ENCODE data around the gene ACTR3C. TPM values are rescaled to one million over a fixed set of nuclear protein-coding genes. Genes with fewer than 3 reads are reported as not detected.

Gene ACTR3C
- 10 to 100 TPM in 1 of 2 donors, 1 to 10 TPM in 1; 2.9 to 12.6 TPM for total RNA-seq

DNA sequence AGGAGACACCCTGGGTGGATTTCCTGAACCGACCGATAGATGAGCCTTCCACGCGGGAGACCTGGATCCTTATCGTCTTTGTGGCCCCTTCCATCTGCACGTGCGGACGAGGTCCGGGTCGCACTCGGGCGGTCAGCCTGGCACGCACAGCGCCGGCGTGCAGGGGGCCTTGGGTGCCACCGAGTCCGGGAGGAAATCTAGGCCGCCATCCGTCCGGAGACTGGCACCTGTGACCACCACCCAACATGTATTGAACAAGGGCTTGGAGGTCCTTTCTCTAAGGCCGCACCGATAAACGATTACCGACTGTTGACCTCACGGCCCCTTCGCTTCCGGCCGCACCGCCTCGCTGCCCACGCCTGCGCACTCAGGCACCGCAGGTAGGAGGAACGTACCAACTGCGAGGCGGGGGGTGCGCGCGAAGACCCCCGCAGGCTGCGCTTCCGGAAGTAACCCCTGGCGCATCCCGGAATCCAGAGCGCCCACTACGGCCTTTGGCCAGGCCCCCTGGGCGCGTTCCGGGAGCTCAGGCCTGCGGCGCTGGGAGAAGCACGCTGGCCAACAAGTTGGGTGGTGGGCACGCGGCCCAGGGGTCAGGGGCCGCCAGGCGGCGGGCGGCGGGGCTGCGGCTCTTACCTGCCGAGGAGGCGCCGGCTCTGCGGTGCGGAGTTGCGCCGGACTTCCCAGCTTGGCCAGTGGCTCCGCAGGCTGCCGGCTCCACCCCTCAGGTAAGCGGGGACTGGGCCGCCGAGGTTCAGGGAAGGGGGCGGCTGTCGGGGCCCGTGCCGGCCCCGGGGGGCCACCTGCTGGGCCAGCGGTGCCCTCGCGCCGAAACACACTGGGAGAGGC lies at the start of gene ACTR3C, which contains the start of gene LRRC61:
Gene ACTR3C, minus strand, starts transcription at position 713 of the 849 bp plus-strand sequence. CDS start 28,249 bp downstream, outside the sequence.
Gene LRRC61, plus strand, starts transcription at position 523 of the 849 bp plus-strand sequence. CDS start 13,507 bp downstream, outside the sequence.
- ATAC-seq (peak; percentile 80 to 84), DNase-seq (ENCODE audit: low spot score) (peak; percentile 84)
- Mint-ChIP-seq H3K4me3 (peak within 1 kb of the TSS; percentile 97), H3K4me1 (ENCODE audit: low read depth in 2 of 2) (peaks cover 41% of the 10 kb centered on the region in 2 donors), H3K36me3 (peaks cover 4% of the 10 kb centered on the region), H3K27ac (peak within 1 kb of the TSS; percentile 99), H3K9me3 (no peaks in the 10 kb centered on the region), H3K27me3 (no peaks in the 10 kb centered on the region)

DNA sequence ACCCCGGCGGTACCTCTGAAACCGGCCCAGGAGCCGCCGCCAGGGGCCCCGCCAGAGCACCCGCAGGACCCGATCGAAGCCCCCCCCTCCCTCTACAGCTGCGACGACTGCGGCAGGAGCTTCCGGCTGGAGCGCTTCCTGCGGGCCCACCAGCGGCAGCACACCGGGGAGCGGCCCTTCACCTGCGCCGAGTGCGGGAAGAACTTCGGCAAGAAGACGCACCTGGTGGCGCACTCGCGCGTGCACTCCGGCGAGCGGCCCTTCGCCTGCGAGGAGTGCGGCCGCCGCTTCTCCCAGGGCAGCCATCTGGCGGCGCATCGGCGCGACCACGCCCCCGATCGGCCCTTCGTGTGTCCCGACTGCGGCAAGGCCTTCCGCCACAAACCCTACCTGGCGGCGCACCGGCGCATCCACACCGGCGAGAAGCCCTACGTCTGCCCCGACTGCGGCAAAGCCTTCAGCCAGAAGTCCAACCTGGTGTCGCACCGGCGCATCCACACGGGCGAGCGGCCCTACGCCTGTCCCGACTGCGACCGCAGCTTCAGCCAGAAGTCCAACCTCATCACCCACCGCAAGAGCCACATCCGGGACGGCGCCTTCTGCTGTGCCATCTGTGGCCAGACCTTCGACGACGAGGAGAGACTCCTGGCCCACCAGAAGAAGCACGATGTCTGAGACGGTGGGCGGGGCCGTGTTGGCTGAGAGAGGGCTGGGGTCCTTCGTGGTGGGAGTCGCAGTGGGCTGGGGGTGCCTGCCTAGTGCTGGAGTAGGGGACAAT lies 49.1 kb upstream of the ACTR3C start:
- H3K4me1 Mint-ChIP-seq (ENCODE audit: low read depth in 2 of 2), result peaks cover 16 to 30% of the 10 kb centered on the region in 2 donors
- ATAC-seq (no peak), DNase-seq (ENCODE audit: low spot score) (no peak)
- no peaks in the 10 kb centered on the region for H3K36me3 Mint-ChIP-seq
- H3K9me3 Mint-ChIP-seq, result no peaks in the 10 kb centered on the region
- H3K27me3 Mint-ChIP-seq, result no peaks in the 10 kb centered on the region
- H3K27ac Mint-ChIP-seq, result no peak overlapping the region
- H3K4me3 Mint-ChIP-seq, result no peak overlapping the region

DNA sequence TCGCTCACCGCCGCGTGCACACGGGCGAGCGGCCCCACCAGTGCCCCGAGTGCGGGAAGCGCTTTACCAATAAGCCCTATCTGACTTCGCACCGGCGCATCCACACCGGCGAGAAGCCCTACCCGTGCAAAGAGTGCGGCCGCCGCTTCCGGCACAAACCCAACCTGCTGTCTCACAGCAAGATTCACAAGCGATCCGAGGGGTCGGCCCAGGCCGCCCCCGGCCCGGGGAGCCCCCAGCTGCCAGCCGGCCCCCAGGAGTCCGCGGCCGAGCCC lies 48.6 kb upstream of the ACTR3C start:
- DNase-seq (ENCODE audit: low spot score) (no peak), ATAC-seq (no peak)
- no peak overlapping the region for H3K4me3 Mint-ChIP-seq
- H3K36me3 Mint-ChIP-seq, result no peaks in the 10 kb centered on the region
- H3K27me3 Mint-ChIP-seq, result no peaks in the 10 kb centered on the region
- H3K9me3 Mint-ChIP-seq, result no peaks in the 10 kb centered on the region
- H3K27ac Mint-ChIP-seq, result no peak overlapping the region
- peaks cover 14 to 29% of the 10 kb centered on the region in 2 donors for H3K4me1 Mint-ChIP-seq (ENCODE audit: low read depth in 2 of 2)

DNA sequence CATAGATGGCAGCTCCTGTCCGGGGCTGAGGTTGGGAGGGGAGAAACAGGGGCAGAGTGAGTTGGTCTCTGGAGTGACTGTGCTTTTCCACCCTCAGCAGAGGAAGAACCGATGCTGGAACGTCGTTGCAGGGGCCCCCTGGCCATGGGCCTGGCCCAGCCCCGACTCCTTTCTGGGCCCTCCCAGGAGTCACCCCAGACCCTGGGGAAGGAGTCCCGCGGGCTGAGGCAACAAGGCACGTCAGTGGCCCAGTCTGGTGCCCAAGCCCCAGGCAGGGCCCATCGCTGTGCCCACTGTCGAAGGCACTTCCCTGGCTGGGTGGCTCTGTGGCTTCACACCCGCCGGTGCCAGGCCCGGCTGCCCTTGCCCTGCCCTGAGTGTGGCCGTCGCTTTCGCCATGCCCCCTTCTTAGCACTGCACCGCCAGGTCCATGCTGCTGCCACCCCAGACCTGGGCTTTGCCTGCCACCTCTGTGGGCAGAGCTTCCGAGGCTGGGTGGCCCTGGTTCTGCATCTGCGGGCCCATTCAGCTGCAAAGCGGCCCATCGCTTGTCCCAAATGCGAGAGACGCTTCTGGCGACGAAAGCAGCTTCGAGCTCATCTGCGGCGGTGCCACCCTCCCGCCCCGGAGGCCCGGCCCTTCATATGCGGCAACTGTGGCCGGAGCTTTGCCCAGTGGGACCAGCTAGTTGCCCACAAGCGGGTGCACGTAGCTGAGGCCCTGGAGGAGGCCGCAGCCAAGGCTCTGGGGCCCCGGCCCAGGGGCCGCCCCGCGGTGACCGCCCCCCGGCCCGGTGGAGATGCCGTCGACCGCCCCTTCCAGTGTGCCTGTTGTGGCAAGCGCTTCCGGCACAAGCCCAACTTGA lies 48.0 kb upstream of the ACTR3C start:
- H3K4me1 Mint-ChIP-seq (ENCODE audit: low read depth in 2 of 2), result peaks cover 14 to 26% of the 10 kb centered on the region in 2 donors
- H3K27me3 Mint-ChIP-seq, result no peaks in the 10 kb centered on the region
- no peaks in the 10 kb centered on the region for H3K9me3 Mint-ChIP-seq
- ATAC-seq, result no peak
- H3K36me3 Mint-ChIP-seq, result no peaks in the 10 kb centered on the region
- no peak overlapping the region for H3K27ac Mint-ChIP-seq
- H3K4me3 Mint-ChIP-seq, result no peak overlapping the region
- peak; percentile 5 for DNase-seq (ENCODE audit: low spot score)

DNA sequence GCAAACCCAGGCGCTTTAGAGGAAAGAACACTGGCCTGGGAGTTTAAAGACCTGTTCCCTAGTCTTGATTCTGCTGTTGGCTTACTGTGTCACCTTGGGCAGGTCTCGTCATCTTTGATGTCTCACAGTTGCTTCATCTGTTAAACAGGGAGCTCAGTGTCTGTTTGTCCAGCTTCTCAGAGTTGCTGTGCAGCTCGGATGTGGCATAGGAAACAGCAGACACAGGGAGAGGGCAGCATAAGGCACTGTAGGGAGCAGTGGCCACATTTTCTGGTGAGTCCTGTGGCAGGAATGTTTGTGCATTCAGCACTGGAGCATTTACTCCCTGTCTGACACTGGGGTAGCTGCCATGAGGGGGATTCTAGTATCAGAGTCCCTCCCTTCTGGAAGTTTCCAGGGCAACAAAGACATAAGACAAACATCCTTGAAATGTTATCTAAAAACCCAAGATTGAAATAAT lies 47.3 kb upstream of the ACTR3C start:
- no peak for ATAC-seq
- H3K4me3 Mint-ChIP-seq, result peak overlapping the region; percentile 38
- H3K27ac Mint-ChIP-seq, result no peak overlapping the region
- H3K4me1 Mint-ChIP-seq (ENCODE audit: low read depth in 2 of 2), result peaks cover 9 to 21% of the 10 kb centered on the region in 2 donors
- H3K9me3 Mint-ChIP-seq, result no peaks in the 10 kb centered on the region
- no peaks in the 10 kb centered on the region for H3K36me3 Mint-ChIP-seq
- DNase-seq (ENCODE audit: low spot score), result no peak
- H3K27me3 Mint-ChIP-seq, result no peaks in the 10 kb centered on the region

DNA sequence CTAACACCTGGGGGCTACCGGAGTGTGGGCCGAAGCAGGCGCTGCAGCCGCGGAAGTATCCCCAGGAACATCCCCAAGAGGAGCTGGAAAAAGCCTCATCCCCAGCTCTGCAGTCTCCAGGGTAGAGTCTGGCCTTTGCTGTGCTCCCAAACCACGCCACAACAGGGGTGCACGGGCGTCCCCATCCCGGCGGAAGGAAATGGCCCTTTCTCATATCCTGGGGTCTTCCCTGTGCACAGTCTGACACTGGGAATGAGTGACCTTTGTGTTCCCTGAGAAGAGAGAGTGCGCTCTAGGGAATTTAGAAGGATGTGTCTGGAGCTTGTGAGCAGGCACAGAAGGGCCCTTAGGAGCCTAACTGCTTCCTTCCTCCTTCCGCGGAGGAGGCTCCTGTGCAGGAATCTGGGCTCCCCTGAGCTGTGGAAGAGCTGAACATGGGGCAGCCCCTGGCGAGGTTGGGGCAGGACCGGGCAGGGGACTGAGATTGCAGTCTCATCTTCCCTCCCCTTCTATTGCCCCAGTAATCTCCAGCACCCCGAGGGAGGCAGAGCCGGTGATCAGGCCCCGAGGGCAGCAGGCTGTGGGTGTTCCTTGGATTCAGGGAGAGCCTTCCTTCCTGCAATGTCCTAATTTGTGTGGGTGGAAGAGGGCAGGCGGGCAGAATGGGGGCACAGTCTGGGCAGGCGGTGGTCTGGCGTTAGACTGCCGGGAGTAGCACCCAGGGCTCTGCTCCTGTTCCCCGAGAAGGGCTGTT lies 46.6 kb upstream of the ACTR3C start:
- H3K9me3 Mint-ChIP-seq, result no peaks in the 10 kb centered on the region
- ATAC-seq, result no peak
- no peak for DNase-seq (ENCODE audit: low spot score)

DNA sequence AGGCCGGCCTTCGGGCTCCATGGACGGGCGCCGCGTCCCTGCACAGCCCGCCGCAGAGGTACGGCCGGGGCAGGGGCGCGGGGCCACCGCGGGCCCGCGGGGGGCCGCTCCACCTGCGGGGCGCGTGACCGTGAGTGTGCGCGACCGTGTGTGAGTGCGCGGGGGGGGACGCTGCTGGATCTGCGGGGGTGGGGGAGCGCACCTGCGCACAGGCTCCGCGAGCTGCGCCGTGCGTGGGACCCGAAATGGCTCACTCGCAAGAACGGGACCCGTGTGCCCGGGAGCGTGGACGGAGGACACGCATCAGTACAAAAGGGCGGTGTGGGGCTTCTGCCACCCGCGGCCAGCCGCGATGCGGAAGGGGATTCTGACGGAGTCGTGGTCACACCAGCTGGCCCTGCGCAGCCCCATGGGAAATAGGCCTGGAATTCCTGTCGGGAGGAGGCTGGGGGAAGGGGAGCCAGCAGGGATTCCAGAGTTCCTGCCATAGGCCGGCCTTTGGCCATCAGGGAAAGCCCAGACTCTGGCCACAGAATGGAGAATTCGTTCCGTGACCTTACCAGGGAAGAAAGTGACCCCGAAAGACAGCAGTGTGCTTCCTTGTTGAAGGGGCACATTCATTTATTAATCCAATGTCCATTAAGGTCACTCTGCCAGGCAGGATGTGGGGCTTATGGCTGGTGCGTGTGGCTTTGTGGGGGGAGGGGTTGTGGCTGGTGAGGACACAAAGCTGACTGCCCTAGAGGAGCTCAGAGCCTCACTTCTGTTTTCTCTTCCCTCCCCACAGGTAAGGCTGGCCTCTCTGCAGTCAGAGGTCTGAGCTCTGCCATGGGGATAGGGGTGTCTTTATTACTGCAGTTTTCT lies 45.8 kb upstream of the ACTR3C start:
- H3K36me3 Mint-ChIP-seq, result no peaks in the 10 kb centered on the region
- peak; percentile 70 for DNase-seq (ENCODE audit: low spot score)
- H3K4me3 Mint-ChIP-seq, result peak overlapping the region; percentile 93
- no peaks in the 10 kb centered on the region for H3K27me3 Mint-ChIP-seq
- peaks cover 10 to 19% of the 10 kb centered on the region in 2 donors for H3K4me1 Mint-ChIP-seq (ENCODE audit: low read depth in 2 of 2)
- peak in 1 of 2 donors; percentile 61 for ATAC-seq
- no peaks in the 10 kb centered on the region for H3K9me3 Mint-ChIP-seq
- peak overlapping the region; percentile 89 to 90 for H3K27ac Mint-ChIP-seq

More for the DNA sequence above, 46.6 kb upstream of the ACTR3C start:
- peak overlapping the region; percentile 89 to 90 for H3K27ac Mint-ChIP-seq
- no peaks in the 10 kb centered on the region for H3K27me3 Mint-ChIP-seq
- no peaks in the 10 kb centered on the region for H3K36me3 Mint-ChIP-seq
- peak overlapping the region; percentile 93 for H3K4me3 Mint-ChIP-seq
- peaks cover 9 to 21% of the 10 kb centered on the region in 2 donors for H3K4me1 Mint-ChIP-seq (ENCODE audit: low read depth in 2 of 2)

DNA sequence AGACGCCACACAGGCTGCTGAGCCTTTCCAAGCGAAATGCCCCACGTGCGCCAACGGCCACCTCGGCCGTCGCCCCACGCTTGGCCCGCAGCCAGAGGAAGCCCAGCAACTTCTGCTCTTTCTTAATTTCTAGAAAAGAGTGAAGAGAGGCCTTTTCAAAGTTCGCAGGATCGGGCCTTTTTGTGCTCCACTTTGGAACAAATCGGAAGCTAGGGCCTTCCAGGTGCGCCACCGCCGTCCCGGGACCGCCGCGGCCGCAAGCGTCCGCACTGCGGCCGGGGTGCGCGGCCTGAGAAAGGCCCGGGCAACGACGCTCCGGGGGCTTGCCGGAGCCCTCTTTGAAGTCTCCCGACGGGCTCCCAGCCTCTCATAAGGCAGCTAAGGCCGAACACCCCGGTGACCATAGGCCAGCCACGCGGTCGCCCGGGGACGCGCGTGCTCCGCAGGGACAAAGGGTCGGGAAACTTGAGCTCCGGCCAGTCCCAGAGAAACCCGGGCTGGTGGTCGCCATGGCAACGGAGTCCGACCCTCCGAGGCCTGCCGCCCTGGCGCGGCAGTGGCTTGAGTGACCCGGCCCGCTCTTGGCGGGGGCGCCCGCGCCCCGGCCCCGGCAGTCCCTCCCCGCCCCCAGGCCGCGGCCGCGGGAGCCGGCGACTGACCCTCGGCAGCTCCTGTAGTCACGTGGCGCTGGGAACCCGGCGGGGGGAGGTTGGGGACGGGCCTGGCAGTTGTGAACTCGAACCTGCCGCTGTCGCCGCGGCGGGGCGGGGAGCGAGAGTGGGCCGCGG lies 44.9 kb upstream of the ACTR3C start, which contains the start of gene REPIN1:
Gene REPIN1, plus strand, starts transcription at position 727 of the 788 bp plus-strand sequence. CDS start 890 bp downstream, outside the sequence.
- H3K27me3 Mint-ChIP-seq, result no peaks in the 10 kb centered on the region
- H3K4me3 Mint-ChIP-seq, result peak within 1 kb of the TSS; percentile 93
- H3K27ac Mint-ChIP-seq, result peak within 1 kb of the TSS; percentile 89 to 90
- H3K9me3 Mint-ChIP-seq, result no peaks in the 10 kb centered on the region
- peaks cover 15 to 20% of the 10 kb centered on the region in 2 donors for H3K4me1 Mint-ChIP-seq (ENCODE audit: low read depth in 2 of 2)
- ATAC-seq, result peak; percentile 85 to 90
- H3K36me3 Mint-ChIP-seq, result no peaks in the 10 kb centered on the region
- DNase-seq (ENCODE audit: low spot score), result peak; percentile 93

DNA sequence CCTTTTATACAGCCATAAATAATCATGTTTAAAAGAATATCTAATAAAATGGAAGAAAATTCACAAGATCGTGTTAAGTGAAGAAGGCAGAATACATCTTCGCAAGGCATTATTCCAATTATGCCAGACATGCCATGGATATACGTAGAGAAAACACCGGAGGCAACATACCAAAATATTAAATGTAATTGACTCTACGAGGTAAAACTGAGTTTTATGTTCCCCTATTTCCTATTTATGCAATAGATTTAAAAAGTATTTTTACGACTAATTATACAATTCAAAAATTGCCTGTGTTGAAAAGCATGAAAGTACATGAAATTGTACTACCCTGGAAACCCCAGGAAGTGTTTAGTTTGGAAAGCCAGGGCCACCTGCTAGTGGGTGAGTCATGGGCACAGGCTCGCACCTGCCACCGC lies 44.3 kb upstream of the ACTR3C start:
- DNase-seq (ENCODE audit: low spot score) (no peak), ATAC-seq (no peak)
- no peaks in the 10 kb centered on the region for H3K36me3 Mint-ChIP-seq
- H3K27me3 Mint-ChIP-seq, result no peaks in the 10 kb centered on the region
- H3K4me1 Mint-ChIP-seq (ENCODE audit: low read depth in 2 of 2), result peaks cover 15 to 18% of the 10 kb centered on the region in 2 donors
- peak overlapping the region; percentile 76 for H3K4me3 Mint-ChIP-seq
- H3K9me3 Mint-ChIP-seq, result no peaks in the 10 kb centered on the region
- peak overlapping the region; percentile 78 to 79 for H3K27ac Mint-ChIP-seq

DNA sequence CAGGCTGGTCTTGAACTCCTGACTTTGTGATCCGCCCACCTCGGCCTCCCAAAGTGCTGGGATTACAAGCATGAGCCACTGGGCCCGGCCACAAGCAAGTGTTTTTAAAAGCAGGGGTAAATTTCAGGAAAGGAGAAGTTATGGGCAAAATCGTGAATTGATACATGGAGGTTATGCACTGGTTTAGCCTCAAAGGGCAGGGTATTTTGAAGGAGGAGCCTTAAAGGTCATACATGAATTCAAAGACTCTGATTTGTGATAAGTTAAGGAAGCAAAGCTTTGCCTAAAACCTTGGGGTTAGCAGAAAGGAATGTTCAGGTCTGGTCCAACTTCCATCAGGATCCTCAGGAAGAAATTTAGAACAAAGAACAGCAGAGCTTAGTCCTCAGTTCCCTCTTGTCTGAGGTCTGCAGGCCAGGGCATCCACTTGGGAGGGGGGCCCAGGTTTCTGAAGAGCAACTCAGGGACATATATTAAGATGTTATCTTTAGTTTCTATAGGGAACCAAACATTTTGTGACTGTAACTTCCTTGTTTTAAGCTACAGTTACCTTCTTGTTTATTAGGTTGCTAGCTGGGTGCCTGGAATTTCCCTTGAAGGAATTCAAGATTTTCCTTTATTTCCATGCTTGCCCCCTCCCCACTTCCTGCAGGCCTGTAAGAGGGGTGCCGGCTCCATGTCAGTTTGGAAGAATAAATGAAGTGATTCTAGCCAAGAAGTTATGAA lies 42.5 kb upstream of the ACTR3C start:
- H3K27me3 Mint-ChIP-seq, result no peaks in the 10 kb centered on the region
- peaks cover 15 to 17% of the 10 kb centered on the region in 2 donors for H3K4me1 Mint-ChIP-seq (ENCODE audit: low read depth in 2 of 2)
- H3K27ac Mint-ChIP-seq, result peak overlapping the region in 1 of 2 donors; percentile 27
- no peaks in the 10 kb centered on the region for H3K36me3 Mint-ChIP-seq
- no peak for ATAC-seq
- peak; percentile 28 for DNase-seq (ENCODE audit: low spot score)
- H3K9me3 Mint-ChIP-seq, result no peaks in the 10 kb centered on the region
- no peak overlapping the region for H3K4me3 Mint-ChIP-seq

DNA sequence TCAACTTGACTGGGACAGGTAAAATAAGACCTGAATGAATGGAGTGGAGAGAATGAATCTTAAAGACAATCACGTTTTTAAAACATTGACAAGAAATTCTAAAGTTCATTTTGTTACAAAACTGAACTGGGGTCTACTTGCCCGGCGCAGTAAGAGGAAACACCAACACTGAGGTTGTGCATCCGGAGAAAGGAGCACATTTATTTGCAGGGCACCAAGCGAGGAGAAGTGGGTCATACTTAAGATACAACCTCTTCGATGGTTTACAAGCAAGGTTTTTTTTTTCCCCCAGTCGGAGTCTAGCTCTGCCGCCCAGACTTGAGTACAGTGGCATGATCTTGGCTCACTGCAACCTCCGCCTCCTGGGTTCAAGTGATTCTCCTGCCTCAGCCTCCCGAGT lies 41.8 kb upstream of the ACTR3C start:
- ATAC-seq, result no peak
- no peak for DNase-seq (ENCODE audit: low spot score)
- peaks cover under 1% of the 10 kb centered on the region for H3K9me3 Mint-ChIP-seq
- H3K4me1 Mint-ChIP-seq (ENCODE audit: low read depth in 2 of 2), result peaks cover 13 to 16% of the 10 kb centered on the region in 2 donors
- no peak overlapping the region for H3K4me3 Mint-ChIP-seq
- H3K27ac Mint-ChIP-seq, result no peak overlapping the region
- no peaks in the 10 kb centered on the region for H3K27me3 Mint-ChIP-seq
- H3K36me3 Mint-ChIP-seq, result peaks cover 1% of the 10 kb centered on the region
